GM12878 (cell line): ENCODE measurements around the gene KLRC2. TPM values are rescaled to one million over a fixed set of nuclear protein-coding genes. Genes with fewer than 3 reads are reported as not detected.

Experiments
- ATAC-seq: fragments of 200-7000 bp; cut with Tn5 transposase; 3 replicates; pipeline ENCODE4 v1.9.1; 2020; ENCODE audit warnings: mild to moderate bottlenecking, moderate library complexity
- BruUV-seq: library from RNA; stranded (reverse); fragments of 400-500 nt; replicated peaks from 2 replicates; lab custom pipeline; 2021; lab: Mats Ljungman, UMichigan
- CTCF ChIA-PET: fragments of 300-600 bp; sonication (Branson Sonifier 250); formaldehyde crosslinking; extraction: SDS; loops from one replicate; lab custom pipeline; 2021; ENCODE audit warnings: inconsistent platforms; lab: Yijun Ruan, JAX
- POLR2A ChIA-PET: fragments of 350-600 bp; formaldehyde crosslinking; extraction: SDS; loops from one replicate; lab custom pipeline; 2021; ENCODE audit warnings: inconsistent platforms; lab: Charles Lee
- RAD21 ChIA-PET: fragments of 300-600 bp; sonication (Branson Sonifier 250); formaldehyde crosslinking; loops from one replicate; lab custom pipeline; 2023; ENCODE audit warnings: antibody characterized with exemption; ENCODE audit not compliant: unreplicated experiment; lab: Charles Lee
- SMC1A ChIA-PET: fragments of 300-600 bp; sonication (Branson Sonifier 250); formaldehyde crosslinking; loops from one replicate; lab custom pipeline; 2023; ENCODE audit not compliant: unreplicated experiment, uncharacterized antibody; lab: Charles Lee
- DNase-seq: peaks from one replicate; pipeline ENCODE4 v3.0.0-alpha.2; 2011; ENCODE audit warnings: low read depth, low spot score
- FAIRE-seq: peaks from 3 replicates; lab custom pipeline; 2011; peaks lifted over from hg19 to GRCh38; lab: Jason Lieb, UNC
- H2AFZ ChIP-seq: 2 replicates; pipeline ENCODE4 v1.6.0; 2011; ENCODE audit warnings: low read depth, low read length, control low read depth; ENCODE audit not compliant: control insufficient read depth
- H3K27ac ChIP-seq: 2 replicates; pipeline ENCODE4 v1.5.1; 2011; ENCODE audit warnings: control low read depth; ENCODE audit not compliant: control insufficient read depth, insufficient read depth
- H3K27me3 ChIP-seq, 2 experiments: replicated peaks in 1 of 2; 2 replicates each; pipeline versions ENCODE4 v1.6.0 to v1.6.1; 2011; ENCODE audit warnings: low read length in 1 of 2; ENCODE audit not compliant: control insufficient read depth in 2 of 2, insufficient read depth in 2 of 2
- H3K36me3 ChIP-seq, 2 experiments: 2 replicates each; pipeline ENCODE4 v1.5.1; 2011; ENCODE audit warnings: low read length in 1 of 2; ENCODE audit not compliant: control insufficient read depth in 2 of 2, insufficient read depth in 2 of 2
- H3K4me1 ChIP-seq: 2 replicates; pipeline ENCODE4 v1.6.1; 2011; ENCODE audit warnings: mild to moderate bottlenecking, low read length, moderate library complexity, mixed read lengths; ENCODE audit not compliant: control insufficient read depth, insufficient read depth
- H3K4me2 ChIP-seq: 2 replicates; pipeline ENCODE4 v1.6.0; 2011; ENCODE audit warnings: control low read depth; ENCODE audit not compliant: control insufficient read depth, insufficient read depth
- H3K4me3 ChIP-seq: fragments of 200-600 bp; sonication (generic); 2 replicates; pipeline ENCODE4 v1.5.1; 2016
- H3K79me2 ChIP-seq: 2 replicates; pipeline ENCODE4 v1.6.0; 2011; ENCODE audit warnings: low read length; ENCODE audit not compliant: control insufficient read depth, insufficient read depth
- H3K9ac ChIP-seq: 2 replicates; pipeline ENCODE4 v1.8.0; 2011; ENCODE audit warnings: low read length, control low read depth, mixed read lengths; ENCODE audit not compliant: control insufficient read depth, insufficient read depth
- H3K9me3 ChIP-seq: replicated peaks from 3 replicates; pipeline ENCODE4 v1.5.1; 2011; ENCODE audit warnings: mild to moderate bottlenecking, low read length; ENCODE audit not compliant: control insufficient read depth, insufficient read depth
- H4K20me1 ChIP-seq: 2 replicates; pipeline ENCODE4 v1.6.0; 2011; ENCODE audit not compliant: control insufficient read depth, insufficient read depth
- CREB1 ChIP-seq: IDR thresholded peaks from 2 replicates; pipeline ENCODE4 v1.6.1; 2012; ENCODE audit warnings: low read depth, mild to moderate bottlenecking, inconsistent platforms
- CTCF ChIP-seq, 3 experiments: IDR thresholded peaks in 2 of 3; conservative IDR thresholded peaks in 1 of 3; 2 replicates each; pipeline ENCODE4 v1.5.1; 2011; ENCODE audit warnings: low read depth in 3 of 3, low read length in 3 of 3, mild to moderate bottlenecking in 3 of 3, control low read depth in 2 of 3, moderate library complexity in 2 of 3, inconsistent platforms in 1 of 3, mixed read lengths in 1 of 3; ENCODE audit not compliant: control insufficient read depth in 2 of 3, insufficient read depth in 1 of 3; ENCODE audit errors: extremely low read depth in 1 of 3
- CUX1 ChIP-seq: IDR thresholded peaks from 2 replicates; pipeline ENCODE4 v1.6.1; 2012; ENCODE audit warnings: improper control_type of control experiment, low read depth, low read length; ENCODE audit not compliant: insufficient replicate concordance
- EED ChIP-seq: sonication (generic); IDR thresholded peaks from 2 replicates; pipeline ENCODE4 v1.6.1; 2016; ENCODE audit warnings: antibody characterized with exemption, low read depth
- JUND ChIP-seq: IDR thresholded peaks from 2 replicates; pipeline ENCODE4 v1.6.1; 2012; ENCODE audit warnings: low read depth, mild to moderate bottlenecking, low read length, improper control_type of control experiment, moderate library complexity
- MYC ChIP-seq: IDR thresholded peaks from 2 replicates; pipeline ENCODE4 v1.6.1; 2011; ENCODE audit warnings: mild to moderate bottlenecking, low read length, moderate library complexity, inconsistent platforms; ENCODE audit not compliant: insufficient read depth, insufficient replicate concordance, insufficient read length, severe bottlenecking
- NFYB ChIP-seq: IDR thresholded peaks from 2 replicates; pipeline ENCODE4 v1.6.1; 2011; ENCODE audit warnings: low read depth, mild to moderate bottlenecking, low read length, improper control_type of control experiment, moderate library complexity; ENCODE audit not compliant: insufficient read depth
- ZNF207 ChIP-seq: fragments of 450-650 bp; IDR thresholded peaks from 2 replicates; pipeline ENCODE4 v1.6.1; 2014; ENCODE audit warnings: antibody characterized with exemption, mild to moderate bottlenecking, borderline replicate concordance
- WGBS: methylation state at CpG from one replicate; pipeline ENCODE4 v1.1.6; 2016; ENCODE audit warnings: low lambda C conversion rate; ENCODE audit not compliant: insufficient replicate concordance, insufficient coverage; ENCODE audit errors: missing lambda C conversion rate; 5-methylcytosine and 5-hydroxymethylcytosine counted together
- in situ Hi-C: fragments of 300-500 bp; cut with MboI; formaldehyde crosslinking; loops from 9 replicates; pipeline ENCODE4 v1.14.3; 2018; ENCODE audit warnings: mixed read lengths
- intact Hi-C: fragments of 100-400 bp; cut with micrococcal nuclease; formaldehyde crosslinking; loops from one replicate; pipeline ENCODE4 v1.14.2; 2022; ENCODE audit not compliant: unreplicated experiment
- polyA plus RNA-seq, 11 experiments: library from polyadenylated mRNA; depleted of rRNA in 4 of 11; unstranded in 6 of 11; stranded (reverse) in 5 of 11; fragments of >200 nt; fragmentation: Nextera tagmentation in 4 of 11; fragmentation: Illumina TruSeq in 1 of 11; extraction: Ambion mirVana in 4 of 11; extraction: Trizol in 1 of 11; gene quantifications; 1 replicate in 1 of 11; 2 replicates in 10 of 11; pipeline versions ENCODE4 v1.2.1 to v1.2.3, GENCODE V29; 2011 to 2016; ENCODE audit warnings: inconsistent platforms in 2 of 11, missing spikeins in 2 of 11, low read depth in 1 of 11
- total RNA-seq, 4 experiments: library from RNA; depleted of rRNA in 3 of 4; stranded (reverse); fragments of >200 nt in 3 of 4; fragmentation: Illumina TruSeq in 1 of 4; extraction: Trizol in 1 of 4; gene quantifications; 2 replicates each; pipeline versions ENCODE4 v1.2.1 to v1.2.3, GENCODE V29; 2013 to 2021

KLRC2 gene
- total and polyA plus RNA-seq, 10 of the 15 experiments (the other 5 are each of a cell fraction or from before 2014, with no cell fraction given) = 0.15 to 0.40 (median 0.20) TPM; not detected in 5

DNA sequence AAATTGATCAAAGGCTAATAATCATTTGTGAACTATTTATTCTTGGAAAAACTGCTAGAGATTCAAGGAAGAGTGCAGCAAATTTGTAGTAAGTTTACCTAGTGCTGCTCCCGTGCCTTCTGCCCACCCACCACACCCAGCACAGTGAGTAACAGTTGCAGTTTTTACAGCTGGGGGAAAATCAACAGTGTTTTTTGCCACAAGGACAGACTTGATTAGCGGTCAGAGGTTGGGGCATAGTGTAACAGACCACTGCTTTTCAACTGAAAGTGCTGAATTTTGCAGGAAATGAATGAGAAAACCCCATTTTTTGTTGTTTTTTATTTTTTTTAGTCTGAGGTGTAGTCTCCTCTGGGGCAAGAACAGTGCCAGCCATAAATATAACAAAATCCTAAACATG, 38.5 kb downstream of the KLRC2 start:
- no TSS peak for BruUV-seq
- DNase-seq (no peak), FAIRE-seq (no peak)

More for the DNA sequence above, 38.5 kb downstream of the KLRC2 start:
- no peak overlapping the region for H3K9ac ChIP-seq
- POLR2A ChIA-PET = no interaction called here
- intact Hi-C loops = loop anchor here (10.0 kb wide), 1 partner anchor 278 kb away; the partner anchor contains the start of gene STYK1
- H3K79me2 ChIP-seq = no peaks in the 10 kb centered on the region
- H3K4me2 ChIP-seq = no peak overlapping the region
- H2AFZ ChIP-seq = no peak overlapping the region
- H4K20me1 ChIP-seq = no peaks in the 10 kb centered on the region
- H3K36me3 ChIP-seq = no peaks in the 10 kb centered on the region
- SMC1A ChIA-PET = interaction anchor here (1.1 to 4.1 kb wide), 3 partner anchors 12 to 90 kb away, joined by 3 to 41 read pairs (median 3); partner anchors contain the start of gene KLRC4
- in situ Hi-C loops = no loop called here
- H3K4me3 ChIP-seq = no peak overlapping the region
- H3K27ac ChIP-seq = no peak overlapping the region
- RAD21 ChIA-PET = no interaction called here
- 19% methylated on average over 2 of the region's 2 CpGs for WGBS
- no peaks in the 10 kb centered on the region for H3K27me3 ChIP-seq
- peaks cover 9% of the 10 kb centered on the region; the same call in 1 of the 2 replicates for H3K4me1 ChIP-seq
- CTCF ChIA-PET = interaction anchor here (1.8 kb wide), 1 partner anchor 14 kb away, joined by 7 read pairs; no protein-coding TSS in a partner anchor
- ATAC-seq = no peak
- TF ChIP-seq JUND (no peak), CUX1 (no peak), CREB1 (no peak), ZNF207 (no peak), MYC (no peak), EED (no peak), NFYB (no peak), CTCF (IDR thresholded peaks at IDR 0.05 in 2 of 3, conservative IDR thresholded peaks at IDR 0.05 in 1 of 3; ENCODE audit: control insufficient read depth in 2 of 3, extremely low read depth in 1 of 3, insufficient read depth in 1 of 3, low read depth in 3 of 3, low read length in 3 of 3) (no peak)
- H3K9me3 ChIP-seq = no peaks in the 10 kb centered on the region; the same call in 2 of the 3 replicates
